ENCODE results near the gene RMP24.

RMP24 gene

DNA sequence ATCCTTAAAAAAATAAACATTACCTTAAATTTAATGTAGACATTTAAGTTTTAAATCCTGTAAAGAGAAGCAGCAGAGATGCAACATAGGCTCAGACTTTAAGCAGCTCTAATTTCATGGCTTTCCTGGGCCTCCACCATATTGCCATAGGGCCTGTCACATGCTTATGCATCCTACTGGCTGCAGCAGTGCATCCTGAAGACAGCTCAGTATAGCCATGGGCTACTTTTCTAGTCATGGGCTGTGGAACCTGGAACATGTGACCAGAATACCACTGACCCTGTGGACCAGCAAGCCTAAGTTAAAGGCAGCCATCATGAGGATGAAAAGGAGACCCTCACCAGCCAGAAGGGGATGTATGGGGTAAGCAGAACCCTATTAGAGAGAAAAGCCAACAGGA, 10.7 kb downstream of the RMP24 start:
- CTCF ChIA-PET: no interaction called here
- Mint-ChIP-seq H3K9me3 (no peaks in the 10 kb centered on the region), H3K4me1 (no peaks in the 10 kb centered on the region), H3K27me3 (no peaks in the 10 kb centered on the region), H3K36me3 (ENCODE audit: low read depth) (peaks cover 54% of the 10 kb centered on the region), H3K27ac (no peak overlapping the region), H3K4me3 (no peak overlapping the region)
- POLR2A ChIA-PET: no interaction called here
- ATAC-seq (ENCODE audit: low read depth): no peak
- DNase-seq: no peak
- TF ChIP-seq, protein P1, sequence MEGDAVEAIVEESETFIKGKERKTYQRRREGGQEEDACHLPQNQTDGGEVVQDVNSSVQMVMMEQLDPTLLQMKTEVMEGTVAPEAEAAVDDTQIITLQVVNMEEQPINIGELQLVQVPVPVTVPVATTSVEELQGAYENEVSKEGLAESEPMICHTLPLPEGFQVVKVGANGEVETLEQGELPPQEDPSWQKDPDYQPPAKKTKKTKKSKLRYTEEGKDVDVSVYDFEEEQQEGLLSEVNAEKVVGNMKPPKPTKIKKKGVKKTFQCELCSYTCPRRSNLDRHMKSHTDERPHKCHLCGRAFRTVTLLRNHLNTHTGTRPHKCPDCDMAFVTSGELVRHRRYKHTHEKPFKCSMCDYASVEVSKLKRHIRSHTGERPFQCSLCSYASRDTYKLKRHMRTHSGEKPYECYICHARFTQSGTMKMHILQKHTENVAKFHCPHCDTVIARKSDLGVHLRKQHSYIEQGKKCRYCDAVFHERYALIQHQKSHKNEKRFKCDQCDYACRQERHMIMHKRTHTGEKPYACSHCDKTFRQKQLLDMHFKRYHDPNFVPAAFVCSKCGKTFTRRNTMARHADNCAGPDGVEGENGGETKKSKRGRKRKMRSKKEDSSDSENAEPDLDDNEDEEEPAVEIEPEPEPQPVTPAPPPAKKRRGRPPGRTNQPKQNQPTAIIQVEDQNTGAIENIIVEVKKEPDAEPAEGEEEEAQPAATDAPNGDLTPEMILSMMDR (IDR thresholded peaks at IDR 0.05): no peak
- intact Hi-C loops (cut with micrococcal nuclease): no loop called here

GRCh38 chr18:35983818-35984217, 11.3 kb downstream of the RMP24 start:
- H3K4me3 Mint-ChIP-seq: no peak overlapping the region
- no peaks in the 10 kb centered on the region for H3K4me1 Mint-ChIP-seq
- no peak overlapping the region for H3K27ac Mint-ChIP-seq
- CTCF ChIA-PET: no interaction called here
- POLR2A ChIA-PET: no interaction called here
- H3K27me3 Mint-ChIP-seq: no peaks in the 10 kb centered on the region
- ATAC-seq (ENCODE audit: low read depth): no peak
- no peaks in the 10 kb centered on the region for H3K9me3 Mint-ChIP-seq
- TF ChIP-seq, protein P1 (IDR thresholded peaks at IDR 0.05): no peak
- H3K36me3 Mint-ChIP-seq (ENCODE audit: low read depth): peaks cover 54% of the 10 kb centered on the region
- no peak for DNase-seq
- intact Hi-C loops (cut with micrococcal nuclease): no loop called here

DNA sequence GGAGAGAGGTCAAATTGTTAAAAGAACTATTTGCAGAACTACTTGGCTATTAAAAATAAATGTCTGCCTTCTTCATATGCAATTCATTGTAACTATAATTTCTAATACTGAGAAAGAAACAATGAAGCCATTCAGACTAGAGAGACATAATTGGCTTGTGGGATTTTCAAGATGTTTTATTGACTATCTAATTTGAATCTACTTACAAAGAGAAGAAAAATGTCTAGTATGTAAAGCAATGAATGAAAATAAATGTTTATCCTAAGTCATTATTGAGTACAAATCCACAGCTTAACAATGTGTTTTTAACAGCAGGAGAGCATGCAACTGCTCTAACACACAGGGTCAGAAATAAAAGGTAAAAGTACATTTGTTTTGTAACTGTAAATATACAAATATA, 19.2 kb downstream of the RMP24 start:
- Mint-ChIP-seq H3K27me3 (no peaks in the 10 kb centered on the region), H3K4me1 (no peaks in the 10 kb centered on the region), H3K27ac (no peak overlapping the region), H3K9me3 (no peaks in the 10 kb centered on the region), H3K36me3 (ENCODE audit: low read depth) (peaks cover 38% of the 10 kb centered on the region), H3K4me3 (no peak overlapping the region)
- TF ChIP-seq, protein P1 (IDR thresholded peaks at IDR 0.05): no peak
- ChIA-PET CTCF (no interaction called here), POLR2A (no interaction called here)
- DNase-seq (no peak), ATAC-seq (ENCODE audit: low read depth) (no peak)
- intact Hi-C loops (cut with micrococcal nuclease): no loop called here

- ATAC-seq (ENCODE audit: low read depth) (no peak), DNase-seq (no peak)
- TF ChIP-seq, protein P1 (IDR thresholded peaks at IDR 0.05): no peak
- POLR2A ChIA-PET: no interaction called here
- H3K27me3 Mint-ChIP-seq: no peaks in the 10 kb centered on the region
- H3K9me3 Mint-ChIP-seq: no peaks in the 10 kb centered on the region
- H3K27ac Mint-ChIP-seq: no peak overlapping the region
- CTCF ChIA-PET: no interaction called here
- H3K4me1 Mint-ChIP-seq: no peaks in the 10 kb centered on the region
- intact Hi-C loops (cut with micrococcal nuclease): no loop called here
- no peak overlapping the region for H3K4me3 Mint-ChIP-seq
- peaks cover 30% of the 10 kb centered on the region for H3K36me3 Mint-ChIP-seq (ENCODE audit: low read depth)
Observed at GRCh38 chr18:35993013-35993412, 20.5 kb downstream of the RMP24 start.

- DNase-seq: no peak
Observed at GRCh38 chr18:35998967-35999366, 26.5 kb downstream of the RMP24 start.

More at GRCh38 chr18:35998967-35999366, 26.5 kb downstream of the RMP24 start:
- TF ChIP-seq, protein P1 (IDR thresholded peaks at IDR 0.05): no peak
- ChIA-PET CTCF (no interaction called here), POLR2A (no interaction called here)
- no peak overlapping the region for H3K27ac Mint-ChIP-seq
- no peaks in the 10 kb centered on the region for H3K36me3 Mint-ChIP-seq (ENCODE audit: low read depth)
- H3K27me3 Mint-ChIP-seq: no peaks in the 10 kb centered on the region
- intact Hi-C loops (cut with micrococcal nuclease): no loop called here
- no peak for ATAC-seq (ENCODE audit: low read depth)
- peaks cover 32% of the 10 kb centered on the region for H3K4me1 Mint-ChIP-seq
- H3K9me3 Mint-ChIP-seq: no peaks in the 10 kb centered on the region
- no peak overlapping the region for H3K4me3 Mint-ChIP-seq

Measured in activated B cell treated with CpG ODN at 0.5 μM for 24 hours (primary cell).